Measurements from ENCODE around the gene YTHDC1.

YTHDC1 gene

GRCh38 chr4:68358988-68359387 is 9.1 kb upstream of the YTHDC1 start:
- no peak for DNase-seq

DNA sequence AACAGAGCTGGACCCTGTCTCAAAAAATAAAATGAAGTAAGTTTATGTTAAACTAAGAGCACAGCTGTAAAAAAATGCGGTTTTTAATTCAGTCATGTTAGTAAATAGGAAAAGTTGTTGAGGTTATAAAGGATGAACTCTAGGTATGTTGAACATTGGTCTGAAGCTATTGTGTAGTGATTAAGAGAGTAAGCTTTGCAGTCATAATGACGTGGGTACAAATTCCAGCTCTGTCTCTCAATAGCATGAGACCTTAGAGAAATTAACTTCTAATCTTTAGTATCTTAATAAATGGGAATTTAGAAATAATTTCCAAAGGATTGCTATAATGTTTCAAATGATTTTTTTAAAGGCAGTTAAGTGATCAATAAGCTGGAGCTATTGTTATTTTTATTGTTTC is 2.9 kb upstream of the YTHDC1 start:
- no peak for DNase-seq

- no peak for DNase-seq
These were observed 626 bp downstream of the YTHDC1 start for GRCh38 chr4:68349279-68349648.

- no peak for DNase-seq
These were observed 1.3 kb downstream of the YTHDC1 start for GRCh38 chr4:68348577-68348976.

GRCh38 chr4:68347845-68348244 is 2.0 kb downstream of the YTHDC1 start:
- DNase-seq: no peak

DNA sequence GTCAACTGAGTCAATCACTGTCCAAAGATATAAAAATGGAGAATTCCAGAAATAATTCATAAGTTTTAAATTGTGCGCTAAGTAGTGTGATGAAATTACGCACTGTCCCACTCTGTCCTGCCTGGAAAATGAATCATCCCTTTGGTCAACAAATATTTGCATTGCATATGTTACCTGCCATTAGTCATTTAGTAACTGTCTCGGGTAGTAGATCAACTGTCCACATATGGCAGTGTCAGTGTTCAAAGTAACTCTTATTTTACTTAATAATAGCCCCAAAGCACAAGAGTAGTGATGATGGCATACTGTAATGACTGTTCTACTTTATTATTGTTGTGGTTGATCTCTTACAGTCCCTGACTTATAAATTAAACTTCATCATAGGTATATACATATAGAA is 3.4 kb downstream of the YTHDC1 start:
- DNase-seq: no peak

DNA sequence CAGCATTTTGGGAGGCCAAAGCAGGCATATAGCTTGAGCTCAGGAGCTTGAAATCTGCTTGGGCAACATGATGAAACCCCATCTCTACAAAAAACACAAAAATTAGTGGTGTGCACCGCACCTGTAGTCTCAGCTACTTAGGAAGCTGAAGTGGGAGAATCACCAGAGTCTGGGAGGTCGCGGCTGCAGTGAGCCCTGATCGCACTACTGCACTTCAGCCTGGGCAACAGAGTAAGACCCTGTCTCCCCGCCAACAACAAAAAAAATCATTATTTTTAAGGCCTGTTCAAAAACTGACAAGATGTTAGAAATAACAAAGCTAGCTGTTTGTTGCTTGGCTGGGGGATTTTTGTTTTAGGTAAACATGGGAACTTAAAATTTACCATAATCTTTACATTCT is 5.1 kb downstream of the YTHDC1 start:
- no peak for DNase-seq

DNA sequence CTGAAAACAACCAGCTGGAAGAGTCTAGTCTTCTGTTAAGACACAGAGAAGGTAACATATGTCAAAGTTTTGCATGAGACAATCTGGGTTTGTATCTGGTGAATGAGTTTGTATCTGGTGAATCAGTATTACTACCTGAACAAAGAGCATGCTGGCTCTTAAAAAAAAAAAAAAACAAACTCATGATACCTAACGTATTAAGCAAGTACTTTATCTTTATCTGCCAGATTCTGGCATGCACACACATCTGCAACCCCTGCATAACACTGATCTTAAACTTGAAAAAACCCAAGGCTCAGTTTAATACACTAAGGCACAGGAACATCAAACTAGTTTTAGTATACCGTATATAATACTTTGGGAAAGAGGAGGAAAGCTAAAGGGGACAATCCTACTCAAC is 5.8 kb downstream of the YTHDC1 start:
- DNase-seq: no peak

GRCh38 chr4:68342134-68342533 is 7.8 kb downstream of the YTHDC1 start:
- no peak for DNase-seq

DNA sequence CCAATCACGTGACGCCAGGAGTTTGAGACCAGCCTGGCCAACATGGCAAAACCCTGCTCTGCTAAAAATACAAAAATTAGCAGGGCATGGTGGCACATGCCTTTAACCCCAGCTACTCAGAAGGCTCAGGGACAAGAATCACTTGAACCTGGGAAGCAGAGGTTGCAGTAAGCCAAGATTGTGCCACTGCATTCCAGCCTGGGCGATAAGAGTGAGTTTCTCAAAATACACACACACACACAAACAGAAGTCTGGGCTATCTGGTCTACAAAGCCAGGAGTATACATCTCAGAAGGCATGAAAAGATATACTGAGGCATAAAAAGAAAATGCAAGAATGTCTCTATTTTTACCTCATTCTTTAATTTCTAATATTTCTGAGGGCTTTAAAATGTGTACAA is 11.3 kb downstream of the YTHDC1 start:
- no peak for DNase-seq

DNA sequence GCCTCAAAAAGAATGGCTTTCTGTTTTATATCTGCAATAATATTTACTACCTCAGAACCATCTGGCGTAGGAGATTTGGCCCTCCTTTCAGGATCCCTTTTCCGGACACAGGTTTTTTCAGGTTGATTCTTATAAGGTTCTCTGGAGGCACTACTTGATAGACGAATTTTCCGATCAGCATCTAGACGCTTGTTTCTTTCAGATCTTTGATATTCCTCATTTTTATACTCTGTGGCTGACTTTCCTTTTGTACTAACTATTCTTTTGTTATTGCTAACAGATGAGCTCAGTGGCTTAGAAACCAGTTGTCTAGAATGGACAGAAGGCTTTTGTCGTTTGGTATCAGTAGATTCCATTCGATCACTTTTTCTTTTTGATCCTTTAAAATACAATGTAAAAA is 12.4 kb downstream of the YTHDC1 start:
- no peak for DNase-seq

GRCh38 chr4:68337004-68337403 is 12.9 kb downstream of the YTHDC1 start:
- DNase-seq: no peak

- DNase-seq: no peak
These were observed 13.4 kb downstream of the YTHDC1 start for GRCh38 chr4:68336530-68336929.

GRCh38 chr4:68326141-68326540 is 23.7 kb downstream of the YTHDC1 start:
- DNase-seq: no peak

DNA sequence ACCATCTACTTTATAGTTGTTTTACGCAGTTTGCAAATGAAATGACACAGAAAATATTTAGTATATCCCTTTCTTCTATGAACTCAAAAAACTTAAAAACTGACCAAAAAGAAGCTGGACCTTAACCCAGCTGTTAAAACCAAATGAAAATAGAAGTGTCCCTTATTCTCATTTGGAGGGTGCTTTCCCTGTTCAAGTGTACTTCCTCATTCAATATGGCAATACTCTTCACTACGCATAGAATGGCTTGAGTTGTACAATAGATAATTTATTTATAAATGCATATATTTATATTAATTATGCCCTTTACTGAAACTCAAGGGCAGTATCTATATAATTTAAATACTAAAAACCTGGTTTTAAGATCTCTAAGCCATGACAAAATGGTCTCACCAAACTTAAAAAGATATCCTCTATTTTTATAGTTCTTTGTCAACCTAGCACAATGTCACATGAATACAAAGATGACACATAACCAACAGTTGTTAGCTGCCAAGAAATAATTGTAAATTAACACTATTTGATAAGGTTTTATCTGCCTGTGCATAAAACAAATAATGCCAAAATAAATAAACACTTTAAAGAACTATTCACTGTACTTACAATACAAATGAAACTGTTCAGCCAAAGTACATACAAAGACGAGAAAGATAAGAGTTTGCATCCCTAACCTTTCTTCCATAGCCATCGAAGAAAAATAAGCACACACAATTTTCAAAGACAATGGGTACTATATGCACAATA is 25.2 kb downstream of the YTHDC1 start:
- DNase-seq: no peak

- DNase-seq: no peak
These were observed 30.9 kb downstream of the YTHDC1 start for GRCh38 chr4:68319040-68319439.

DNA sequence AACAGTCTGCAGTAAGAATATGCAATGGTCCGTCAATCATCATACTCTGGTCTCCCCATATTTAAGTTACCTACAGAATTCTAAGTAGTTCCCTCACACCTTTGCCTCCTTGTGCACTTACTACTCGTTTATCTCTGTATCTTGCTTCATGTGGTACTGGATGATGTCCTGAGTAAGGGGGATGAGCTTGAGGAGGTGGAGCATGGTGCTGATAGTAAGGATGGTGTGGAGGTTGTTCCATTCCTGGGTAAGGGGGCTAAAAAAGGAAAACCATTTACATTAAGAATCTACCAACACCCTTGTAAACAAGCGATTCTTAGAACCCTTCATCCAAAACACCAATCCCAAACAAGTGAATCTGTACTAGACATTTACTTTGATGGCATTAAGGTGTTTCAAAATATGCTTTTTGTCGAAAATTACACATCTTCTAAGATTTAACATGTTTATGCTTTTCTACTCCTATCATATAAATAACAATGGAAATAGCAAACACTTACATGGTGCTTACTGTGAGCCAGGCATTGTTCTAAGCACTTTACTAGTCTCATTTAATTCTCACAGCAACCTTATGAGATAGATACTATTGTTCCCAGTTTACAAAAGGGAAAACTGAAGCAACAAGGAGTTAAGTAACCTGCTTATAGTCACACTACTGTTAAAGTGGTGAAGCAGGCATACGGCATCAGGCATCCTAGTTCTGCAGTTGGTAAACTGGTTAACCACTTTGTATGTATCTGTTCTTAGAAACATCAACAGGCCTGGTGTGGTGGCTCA is 33.5 kb downstream of the YTHDC1 start:
- DNase-seq: no peak

GRCh38 chr4:68310651-68311247 is 39.1 kb downstream of the YTHDC1 start:
- DNase-seq: no peak

DNA sequence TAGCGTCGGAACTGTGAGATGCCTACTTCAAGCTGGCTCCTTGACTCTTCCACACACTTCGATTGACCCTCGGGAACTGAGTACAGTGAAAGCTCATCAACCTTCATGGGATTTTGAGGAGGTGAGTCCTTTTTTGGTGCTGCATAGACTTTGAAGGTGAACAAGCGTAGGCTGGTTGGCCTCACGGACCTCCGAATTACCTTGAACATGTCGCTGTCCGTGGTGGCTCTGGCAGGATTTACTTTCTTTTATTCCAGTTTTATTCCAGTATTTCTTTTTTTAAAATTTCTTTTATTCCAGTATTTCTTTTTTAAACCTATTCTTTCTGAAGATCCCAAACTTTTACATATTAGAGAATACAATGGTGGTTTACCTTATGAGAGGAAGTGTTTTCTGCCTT is 45.2 kb downstream of the YTHDC1 start:
- no peak for DNase-seq

DNA sequence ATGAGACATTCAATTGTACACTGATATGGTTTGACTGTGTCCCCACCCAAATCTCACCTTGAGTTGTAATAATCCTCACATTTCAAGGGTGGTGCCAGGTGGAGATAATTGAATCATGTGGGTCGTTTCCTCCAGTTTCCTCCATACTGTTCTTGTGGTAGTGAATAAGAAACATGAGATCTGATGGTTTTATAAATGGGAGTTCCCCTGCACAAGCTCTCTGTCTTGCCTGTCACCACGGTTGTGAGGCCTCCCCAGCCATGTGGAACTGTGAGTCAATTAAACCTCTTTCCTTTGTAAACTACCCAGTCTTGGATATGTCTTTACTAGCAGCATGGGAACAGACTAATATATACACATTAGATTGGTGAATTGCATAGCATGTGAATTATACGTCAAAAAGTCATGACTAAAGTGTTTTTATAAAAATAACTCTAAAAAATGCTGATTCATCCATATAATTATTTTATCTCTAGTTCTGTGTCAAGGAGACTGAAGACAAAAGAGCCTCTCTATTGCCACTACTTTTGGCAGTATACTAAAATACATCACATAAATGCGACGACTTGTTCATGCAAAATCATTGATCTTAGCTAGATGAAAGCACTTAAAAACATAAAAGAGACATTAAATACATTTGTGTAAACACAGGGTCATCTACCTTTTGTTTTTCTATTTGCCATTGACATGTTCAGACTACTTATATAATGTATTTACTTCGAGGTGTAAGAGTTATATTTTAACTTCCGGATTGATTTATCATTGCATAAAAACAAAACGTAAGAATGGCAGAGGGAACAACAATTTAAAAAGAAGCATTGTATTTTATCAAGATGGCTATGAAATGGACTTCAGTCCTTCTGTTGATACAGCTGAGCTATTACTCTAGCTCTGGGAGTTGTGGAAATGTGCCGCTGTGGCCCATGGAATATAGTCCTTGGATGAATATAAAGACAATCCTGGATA is 50.1 kb downstream of the YTHDC1 start:
- no peak for DNase-seq

- no peak for DNase-seq
These were observed 52.8 kb downstream of the YTHDC1 start for GRCh38 chr4:68297137-68297536.

DNA sequence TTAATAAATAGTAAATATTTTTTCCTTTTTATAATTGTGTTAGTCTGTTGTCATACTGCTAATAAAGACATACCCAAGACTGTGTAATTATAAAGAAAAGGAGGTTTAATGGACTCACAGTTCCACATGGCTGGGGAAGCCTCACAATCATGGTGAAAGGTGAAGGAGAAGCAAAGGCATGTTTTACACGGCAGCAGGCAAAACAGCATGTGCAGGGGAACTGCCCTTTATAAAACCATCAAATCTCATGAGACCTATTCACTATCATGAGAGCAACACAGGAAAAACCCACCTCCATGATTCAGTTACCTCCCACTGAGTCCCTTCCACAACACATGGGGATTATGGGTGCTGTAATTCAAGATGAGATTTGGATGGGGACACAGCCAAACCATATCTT is 58.6 kb downstream of the YTHDC1 start:
- DNase-seq: no peak

DNA sequence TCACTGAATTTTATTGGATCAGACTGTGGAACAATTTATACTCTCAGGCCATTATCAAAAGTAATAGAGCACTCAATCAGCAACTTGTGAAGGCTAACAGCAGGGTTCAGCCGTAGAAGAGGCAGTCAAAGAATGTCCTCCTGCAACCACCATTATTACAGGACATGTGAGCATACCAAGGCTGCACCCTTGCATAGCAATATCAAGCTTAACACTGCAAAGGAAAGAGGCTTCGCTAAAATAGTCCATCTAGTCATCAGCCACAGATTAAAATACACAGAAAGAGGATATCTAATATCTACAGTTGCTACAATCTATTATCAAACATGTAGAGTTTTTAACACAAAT is 61.5 kb downstream of the YTHDC1 start:
- no peak for DNase-seq

All from stimulated activated CD4-positive, alpha-beta T cell treated with anti-CD3 and anti-CD28 coated beads, Interleukin-4, amount 100 ng/mL, for 24 hours (primary cell).